K562 (cell line): ENCODE measurements around the gene SLC35E2B. TPM values are rescaled to one million over a fixed set of nuclear protein-coding genes. Genes with fewer than 3 reads are reported as not detected.
"Not testable (repeated sequence)": the region's sequence is repeated elsewhere in the genome, so short reads cannot be mapped to it uniquely, and the experiment has no call there.

Experiments used
- ATF1 ChIP-seq, 2 experiments: fragments of 450-650 bp in 1 of 2; IDR thresholded peaks; 2 replicates each; pipeline ENCODE4 v1.6.1; 2016; ENCODE audit warnings: missing compliant biosample characterization in 1 of 2, missing genetic modification characterization in 1 of 2
- C11orf30 ChIP-seq: fragments of 450-650 bp; IDR thresholded peaks from 2 replicates; pipeline ENCODE4 v1.6.1; 2016; ENCODE audit warnings: low read depth, mild to moderate bottlenecking
- DIDO1 ChIP-seq: fragments of 450-650 bp; IDR thresholded peaks from 2 replicates; pipeline ENCODE4 v1.6.1; 2016; ENCODE audit warnings: low read depth, missing biosample characterization, missing genetic modification characterization
- DNMT1 ChIP-seq: fragments of 450-650 bp; IDR thresholded peaks from 2 replicates; pipeline ENCODE4 v1.6.1; 2016; ENCODE audit warnings: antibody characterized with exemption, mild to moderate bottlenecking
- ELF4 ChIP-seq: fragments of 450-650 bp; formaldehyde crosslinking; IDR thresholded peaks from 2 replicates; pipeline ENCODE4 v1.4.0; 2022; ENCODE audit warnings: missing genetic modification characterization
- ETV1 ChIP-seq: fragments of 450-650 bp; conservative IDR thresholded peaks from 2 replicates; pipeline ENCODE4 v1.6.1; 2016; ENCODE audit warnings: missing genetic modification characterization, control low read depth, low read depth, missing compliant biosample characterization
- JUNB ChIP-seq: fragments of 450-650 bp; formaldehyde crosslinking; conservative IDR thresholded peaks from 2 replicates; pipeline ENCODE4 v1.4.0; 2020; ENCODE audit warnings: mild to moderate bottlenecking
- KAT8 ChIP-seq: fragments of 450-650 bp; IDR thresholded peaks from 2 replicates; pipeline ENCODE4 v1.6.1; 2016; ENCODE audit warnings: low read depth, mild to moderate bottlenecking
- KDM2B ChIP-seq: fragments of 250-450 bp; sonication (Bioruptor Pico); IDR thresholded peaks from 2 replicates; pipeline ENCODE4 v1.8.0; 2021; ENCODE audit warnings: mild to moderate bottlenecking, moderate library complexity
- KLF1 ChIP-seq: fragments of 450-650 bp; IDR thresholded peaks from 2 replicates; pipeline ENCODE4 v1.6.1; 2016; ENCODE audit warnings: missing genetic modification characterization, missing compliant biosample characterization
- MAFG ChIP-seq: fragments of 450-650 bp; conservative IDR thresholded peaks from 2 replicates; pipeline ENCODE4 v1.6.1; 2016; ENCODE audit warnings: missing genetic modification characterization, missing compliant biosample characterization
- MAFK ChIP-seq: IDR thresholded peaks from 2 replicates; pipeline ENCODE4 v1.6.1; 2011; ENCODE audit warnings: low read length, improper control_type of control experiment
- MEIS2 ChIP-seq: fragments of 450-650 bp; IDR thresholded peaks from 2 replicates; pipeline ENCODE4 v1.6.1; 2014; ENCODE audit warnings: mild to moderate bottlenecking; ENCODE audit not compliant: partially characterized antibody
- NR2C2 ChIP-seq, 2 experiments: fragments of 200-800 bp in 1 of 2; sonication (Bioruptor generic) in 1 of 2; sonication (generic) in 1 of 2; formaldehyde crosslinking in 1 of 2; IDR thresholded peaks; 2 replicates each; pipeline versions ENCODE4 v1.6.1 to v1.8.0; 2016 to 2022; ENCODE audit warnings: mild to moderate bottlenecking in 1 of 2, missing compliant biosample characterization in 1 of 2, missing genetic modification characterization in 1 of 2, missing genetic modification reagents in 1 of 2
- SOX6 ChIP-seq: fragments of 450-650 bp; IDR thresholded peaks from 2 replicates; pipeline ENCODE4 v1.6.1; 2014; ENCODE audit warnings: mild to moderate bottlenecking
- TAF9B ChIP-seq: fragments of 450-650 bp; IDR thresholded peaks from 2 replicates; pipeline ENCODE4 v1.6.1; 2018; ENCODE audit warnings: mild to moderate bottlenecking; ENCODE audit not compliant: partially characterized antibody
- TRIM24 ChIP-seq, 2 experiments: fragments of 450-650 bp; IDR thresholded peaks; 2 replicates each; pipeline ENCODE4 v1.6.1; 2016
- polyA plus RNA-seq, 8 experiments: library from polyadenylated mRNA; depleted of rRNA in 4 of 8; stranded (reverse) in 5 of 8; unstranded in 3 of 8; fragments of >200 nt; fragmentation: Nextera tagmentation in 2 of 8; fragmentation: Illumina TruSeq in 1 of 8; extraction: Ambion mirVana in 2 of 8; extraction: Trizol in 1 of 8; gene quantifications; 2 replicates each; pipeline versions ENCODE4 v1.2.1 to v1.2.3, GENCODE V29; 2011 to 2014; ENCODE audit warnings: inconsistent platforms in 1 of 8, missing spikeins in 1 of 8
- total RNA-seq, 7 experiments: library from RNA; depleted of rRNA in 6 of 7; stranded (reverse); fragments of >200 nt in 6 of 7; fragmentation: Illumina TruSeq in 2 of 7; extraction: Trizol in 2 of 7; gene quantifications; 2 replicates each; pipeline versions ENCODE4 v1.2.1 to v1.2.3, GENCODE V29; 2011 to 2021; ENCODE audit warnings: low replicate concordance in 1 of 7
- TF ChIP-seq, protein P1 (sequence below), 2 experiments: fragments of 450-650 bp in 1 of 2; sonication (generic) in 1 of 2; formaldehyde crosslinking in 1 of 2; IDR thresholded peaks; 2 replicates each; pipeline versions ENCODE4 v1.7.1 to v1.9.0; 2016 to 2022; ENCODE audit warnings: inconsistent platforms in 1 of 2, mild to moderate bottlenecking in 1 of 2, missing genetic modification reagents in 1 of 2
- TF ChIP-seq, protein P2 (sequence below): fragments of 250-450 bp; sonication (Bioruptor Pico); IDR thresholded peaks from 2 replicates; pipeline ENCODE4 v1.9.0; 2021; ENCODE audit warnings: mild to moderate bottlenecking

Gene SLC35E2B
- total and polyA plus RNA-seq, 9 of the 15 experiments (the other 6 are each of a cell fraction or from before 2014, with no cell fraction given), result 4.7 to 44.6 (median 20.7) TPM

DNA sequence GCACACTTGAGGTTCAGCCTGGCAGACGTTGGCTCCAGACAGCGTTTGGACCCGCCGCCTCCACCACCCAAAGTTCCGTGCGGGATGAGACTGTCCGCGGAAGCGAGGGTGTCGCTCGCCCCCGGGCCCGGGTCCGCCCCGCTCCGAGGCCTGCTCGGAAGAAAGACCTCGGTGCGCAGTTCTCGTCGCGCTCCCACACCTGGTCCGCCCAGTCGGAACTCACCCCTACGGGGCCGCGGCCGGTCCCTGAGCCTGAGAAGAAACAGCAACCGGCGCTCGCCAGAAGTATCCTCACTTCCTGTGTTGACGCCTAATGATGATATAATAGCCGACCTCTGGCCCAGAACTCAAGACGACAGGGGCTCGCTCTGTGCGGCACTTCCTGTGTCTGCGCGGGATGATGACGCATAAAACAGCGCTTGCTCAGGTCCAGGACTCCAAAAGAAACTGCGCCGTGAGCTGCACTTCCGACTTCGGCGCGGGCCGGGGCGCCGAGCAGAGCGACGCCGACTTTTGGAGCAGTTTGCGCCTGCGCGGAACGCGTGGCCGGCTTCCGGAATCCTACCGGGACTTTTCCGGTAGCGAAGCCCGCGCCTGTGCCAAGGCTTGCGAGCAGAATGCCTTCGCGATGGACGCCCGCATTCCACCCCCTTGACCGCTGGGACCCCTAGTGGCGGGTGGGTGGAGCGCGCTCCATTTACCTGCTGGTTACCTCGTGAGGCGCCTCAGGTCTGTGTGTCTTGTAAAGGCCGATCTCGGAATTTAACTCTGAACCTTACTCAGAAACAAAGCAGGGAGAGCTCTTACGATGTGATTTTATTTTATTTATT is 31.7 kb upstream of the SLC35E2B start, which contains the start of gene CDK11A (continued):
- TF ChIP-seq, protein P1, sequence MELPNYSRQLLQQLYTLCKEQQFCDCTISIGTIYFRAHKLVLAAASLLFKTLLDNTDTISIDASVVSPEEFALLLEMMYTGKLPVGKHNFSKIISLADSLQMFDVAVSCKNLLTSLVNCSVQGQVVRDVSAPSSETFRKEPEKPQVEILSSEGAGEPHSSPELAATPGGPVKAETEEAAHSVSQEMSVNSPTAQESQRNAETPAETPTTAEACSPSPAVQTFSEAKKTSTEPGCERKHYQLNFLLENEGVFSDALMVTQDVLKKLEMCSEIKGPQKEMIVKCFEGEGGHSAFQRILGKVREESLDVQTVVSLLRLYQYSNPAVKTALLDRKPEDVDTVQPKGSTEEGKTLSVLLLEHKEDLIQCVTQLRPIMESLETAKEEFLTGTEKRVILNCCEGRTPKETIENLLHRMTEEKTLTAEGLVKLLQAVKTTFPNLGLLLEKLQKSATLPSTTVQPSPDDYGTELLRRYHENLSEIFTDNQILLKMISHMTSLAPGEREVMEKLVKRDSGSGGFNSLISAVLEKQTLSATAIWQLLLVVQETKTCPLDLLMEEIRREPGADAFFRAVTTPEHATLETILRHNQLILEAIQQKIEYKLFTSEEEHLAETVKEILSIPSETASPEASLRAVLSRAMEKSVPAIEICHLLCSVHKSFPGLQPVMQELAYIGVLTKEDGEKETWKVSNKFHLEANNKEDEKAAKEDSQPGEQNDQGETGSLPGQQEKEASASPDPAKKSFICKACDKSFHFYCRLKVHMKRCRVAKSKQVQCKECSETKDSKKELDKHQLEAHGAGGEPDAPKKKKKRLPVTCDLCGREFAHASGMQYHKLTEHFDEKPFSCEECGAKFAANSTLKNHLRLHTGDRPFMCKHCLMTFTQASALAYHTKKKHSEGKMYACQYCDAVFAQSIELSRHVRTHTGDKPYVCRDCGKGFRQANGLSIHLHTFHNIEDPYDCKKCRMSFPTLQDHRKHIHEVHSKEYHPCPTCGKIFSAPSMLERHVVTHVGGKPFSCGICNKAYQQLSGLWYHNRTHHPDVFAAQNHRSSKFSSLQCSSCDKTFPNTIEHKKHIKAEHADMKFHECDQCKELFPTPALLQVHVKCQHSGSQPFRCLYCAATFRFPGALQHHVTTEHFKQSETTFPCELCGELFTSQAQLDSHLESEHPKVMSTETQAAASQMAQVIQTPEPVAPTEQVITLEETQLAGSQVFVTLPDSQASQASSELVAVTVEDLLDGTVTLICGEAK (IDR thresholded peaks at IDR 0.05), result peak; percentile 95
- TF ChIP-seq, protein P1 (CRISPR knock-in tag; IDR thresholded peaks at IDR 0.05), result not testable (repeated sequence)
- peak; percentile 89 for TF ChIP-seq DIDO1 (tag)
- TF ChIP-seq KLF1 (tag), result peak; percentile 83
- peak; percentile 93 for TF ChIP-seq ATF1 (CRISPR knock-in tag; IDR thresholded peaks at IDR 0.05)
- peak; percentile 99 for TF ChIP-seq ATF1 (tag; IDR thresholded peaks at IDR 0.05)
- peak; percentile 46; the same call in 1 of the 2 replicates for TF ChIP-seq MAFG (tag)
- TF ChIP-seq ETV1 (tag), result peak; percentile 95
- 0 out of 2 replicates have a peak, but pooled peaks have one; percentile 35 for TF ChIP-seq JUNB (CRISPR knock-in tag)
- peak; percentile 62 for TF ChIP-seq MEIS2
- TF ChIP-seq DNMT1, result peak; percentile 88; the same call in 1 of the 2 replicates
- peak; percentile 95 for TF ChIP-seq NR2C2 (CRISPR knock-in tag; IDR thresholded peaks at IDR 0.05)
- TF ChIP-seq NR2C2 (tag; IDR thresholded peaks at IDR 0.05), result peak; percentile 97
- TF ChIP-seq, protein P2, sequence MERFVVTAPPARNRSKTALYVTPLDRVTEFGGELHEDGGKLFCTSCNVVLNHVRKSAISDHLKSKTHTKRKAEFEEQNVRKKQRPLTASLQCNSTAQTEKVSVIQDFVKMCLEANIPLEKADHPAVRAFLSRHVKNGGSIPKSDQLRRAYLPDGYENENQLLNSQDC (CRISPR knock-in tag), result peak; percentile 22; the same call in 1 of the 2 replicates
- TF ChIP-seq ELF4 (CRISPR knock-in tag), result peak; percentile 88
- TF ChIP-seq TRIM24 (IDR thresholded peaks at IDR 0.05), result peak in 1 of 2 experiments; percentile 44; a peak in 1 of 4 replicates
- TF ChIP-seq TAF9B, result peak; percentile 28
- TF ChIP-seq MAFK, result peak; percentile 34; the same call in 1 of the 2 replicates
- TF ChIP-seq KAT8, result peak; percentile 72; the same call in 1 of the 2 replicates
- peak; percentile 99 for TF ChIP-seq C11orf30
- TF ChIP-seq SOX6, result peak; percentile 79; the same call in 1 of the 2 replicates
- TF ChIP-seq KDM2B (CRISPR knock-in tag), result 0 out of 2 replicates have a peak, but pooled peaks have one; percentile 73
